Measurements from ENCODE around the gene FAM184A.

FAM184A gene

GRCh38 chr6:118930680-118931079 is 147.8 kb downstream of the FAM184A start:
- Histone ChIP-seq H3K79me2 (ENCODE audit: insufficient read depth, low read depth) (no peaks in the 10 kb centered on the region), H3K27ac (no peak overlapping the region), H2AFZ (ENCODE audit: low read depth) (no peak overlapping the region), H3K9ac (no peak overlapping the region), H3K27me3 (ENCODE audit: insufficient read depth, low read depth) (no peaks in the 10 kb centered on the region), H3K4me2 (no peak overlapping the region), H3K4me3 (IDR thresholded peaks at IDR 0.05; ENCODE audit: insufficient read depth, low read depth, low read length) (no peak overlapping the region), H4K20me1 (ENCODE audit: insufficient read depth) (no peaks in the 10 kb centered on the region), H3K36me3 (ENCODE audit: insufficient read depth) (no peaks in the 10 kb centered on the region), H3K4me1 (ENCODE audit: low read depth, poor library complexity, severe bottlenecking) (peaks cover 8% of the 10 kb centered on the region)
- no peak for TF ChIP-seq CTCF (conservative IDR thresholded peaks at IDR 0.05; ENCODE audit: low read depth, low read length)

GRCh38 chr6:118923035-118923434 is 155.4 kb downstream of the FAM184A start:
- no peak overlapping the region for H3K27ac ChIP-seq
- no peak for TF ChIP-seq CTCF (conservative IDR thresholded peaks at IDR 0.05; ENCODE audit: low read depth, low read length)
- no peak overlapping the region for H3K4me2 ChIP-seq
- no peaks in the 10 kb centered on the region for H3K27me3 ChIP-seq (ENCODE audit: insufficient read depth, low read depth)
- H3K79me2 ChIP-seq (ENCODE audit: insufficient read depth, low read depth) = no peaks in the 10 kb centered on the region
- no peak overlapping the region for H2AFZ ChIP-seq (ENCODE audit: low read depth)
- no peaks in the 10 kb centered on the region for H4K20me1 ChIP-seq (ENCODE audit: insufficient read depth)
- H3K9ac ChIP-seq = no peak overlapping the region
- H3K4me1 ChIP-seq (ENCODE audit: low read depth, poor library complexity, severe bottlenecking) = no peaks in the 10 kb centered on the region
- H3K4me3 ChIP-seq (IDR thresholded peaks at IDR 0.05; ENCODE audit: insufficient read depth, low read depth, low read length) = no peak overlapping the region
- H3K36me3 ChIP-seq (ENCODE audit: insufficient read depth) = no peaks in the 10 kb centered on the region

GRCh38 chr6:118921084-118921483 is 157.4 kb downstream of the FAM184A start:
- no peak for TF ChIP-seq CTCF (conservative IDR thresholded peaks at IDR 0.05; ENCODE audit: low read depth, low read length)
- no peaks in the 10 kb centered on the region for H3K36me3 ChIP-seq (ENCODE audit: insufficient read depth)

GRCh38 chr6:118918329-118918725 is 160.1 kb downstream of the FAM184A start:
- Histone ChIP-seq H3K4me1 (ENCODE audit: low read depth, poor library complexity, severe bottlenecking) (no peaks in the 10 kb centered on the region), H2AFZ (ENCODE audit: low read depth) (no peak overlapping the region), H3K27me3 (ENCODE audit: insufficient read depth, low read depth) (no peaks in the 10 kb centered on the region), H3K36me3 (ENCODE audit: insufficient read depth) (no peaks in the 10 kb centered on the region), H3K9ac (no peak overlapping the region), H3K27ac (no peak overlapping the region), H3K79me2 (ENCODE audit: insufficient read depth, low read depth) (no peaks in the 10 kb centered on the region), H4K20me1 (ENCODE audit: insufficient read depth) (no peaks in the 10 kb centered on the region), H3K4me3 (IDR thresholded peaks at IDR 0.05; ENCODE audit: insufficient read depth, low read depth, low read length) (no peak overlapping the region), H3K4me2 (no peak overlapping the region)
- TF ChIP-seq CTCF (conservative IDR thresholded peaks at IDR 0.05; ENCODE audit: low read depth, low read length) = no peak

More at GRCh38 chr6:118921084-118921483, 157.4 kb downstream of the FAM184A start:
- Histone ChIP-seq H3K27ac (no peak overlapping the region), H2AFZ (ENCODE audit: low read depth) (no peak overlapping the region), H3K79me2 (ENCODE audit: insufficient read depth, low read depth) (no peaks in the 10 kb centered on the region), H3K9ac (no peak overlapping the region), H4K20me1 (ENCODE audit: insufficient read depth) (no peaks in the 10 kb centered on the region), H3K4me1 (ENCODE audit: low read depth, poor library complexity, severe bottlenecking) (no peaks in the 10 kb centered on the region), H3K4me3 (IDR thresholded peaks at IDR 0.05; ENCODE audit: insufficient read depth, low read depth, low read length) (no peak overlapping the region), H3K27me3 (ENCODE audit: insufficient read depth, low read depth) (no peaks in the 10 kb centered on the region), H3K4me2 (no peak overlapping the region)

Data from KMS-11 (cell line).